GM12874 (cell line): ENCODE measurements around the gene JAKMIP1.

ENCODE experiments used
- CTCF ChIP-seq: IDR thresholded peaks from 2 replicates; pipeline ENCODE4 v1.5.1; 2011; ENCODE audit warnings: low read depth, mild to moderate bottlenecking, control low read depth, low read length, moderate library complexity; ENCODE audit not compliant: insufficient read depth

Gene JAKMIP1

GRCh38 chr4:6022607-6023288, 177.6 kb downstream of the JAKMIP1 start:
- TF ChIP-seq CTCF = no peak

DNA sequence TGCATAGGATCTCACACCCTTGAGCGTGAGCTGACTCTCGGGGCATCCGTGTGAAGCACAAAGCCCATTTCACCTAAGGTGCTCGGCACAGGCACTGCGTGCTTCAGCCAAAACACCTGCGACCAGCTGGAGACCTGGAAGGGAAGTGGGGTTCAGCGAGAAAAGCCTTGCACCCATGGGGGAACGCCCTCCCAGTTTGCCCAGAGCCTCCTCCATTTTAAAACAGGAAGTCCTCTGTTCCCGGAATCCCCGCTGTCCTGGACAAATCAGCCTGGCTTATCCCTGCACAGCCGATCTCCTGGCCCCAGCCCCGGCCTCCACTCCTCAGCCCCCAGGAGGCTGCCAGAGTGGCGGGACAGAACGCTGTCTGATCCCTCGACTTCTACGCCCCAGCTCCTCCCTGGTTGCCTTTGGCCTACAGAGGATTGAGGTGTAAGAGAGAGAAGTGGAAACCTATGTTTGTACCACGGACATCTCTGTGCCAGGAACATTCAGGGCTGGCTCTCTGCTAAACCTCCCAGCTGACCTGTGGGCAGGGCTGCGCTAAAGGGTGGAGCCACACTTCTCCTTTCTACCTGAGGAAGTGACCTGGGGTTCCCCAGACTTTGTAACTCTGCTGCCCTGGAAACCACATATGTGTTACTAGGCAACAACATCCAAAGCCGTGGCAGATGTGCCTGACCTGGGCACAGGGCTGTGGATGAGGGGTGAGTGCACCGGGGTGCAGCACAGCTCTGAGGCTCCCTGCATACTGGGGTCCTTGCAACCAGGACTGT, 178.3 kb downstream of the JAKMIP1 start:
- TF ChIP-seq CTCF = no peak

DNA sequence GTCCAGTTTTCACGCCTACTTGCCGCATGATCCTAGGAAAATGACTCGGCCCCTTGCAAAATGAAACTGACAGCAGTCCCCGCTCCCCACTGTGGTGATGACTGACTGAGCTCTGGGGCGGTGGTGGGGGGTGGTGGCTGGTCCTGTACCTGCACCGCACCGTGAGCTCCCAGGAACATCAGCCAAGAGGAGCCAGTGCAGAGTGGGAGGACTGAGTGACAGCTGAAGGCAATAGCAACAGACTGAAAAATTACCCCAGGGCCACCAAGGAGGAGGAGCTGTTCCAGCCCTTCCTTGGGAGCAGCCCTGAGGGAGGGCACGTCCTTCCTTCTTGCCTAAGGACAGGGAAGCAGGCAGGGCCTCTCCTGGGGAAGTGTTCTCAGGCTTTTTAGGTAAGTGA, 179.7 kb downstream of the JAKMIP1 start:
- no peak for TF ChIP-seq CTCF

DNA sequence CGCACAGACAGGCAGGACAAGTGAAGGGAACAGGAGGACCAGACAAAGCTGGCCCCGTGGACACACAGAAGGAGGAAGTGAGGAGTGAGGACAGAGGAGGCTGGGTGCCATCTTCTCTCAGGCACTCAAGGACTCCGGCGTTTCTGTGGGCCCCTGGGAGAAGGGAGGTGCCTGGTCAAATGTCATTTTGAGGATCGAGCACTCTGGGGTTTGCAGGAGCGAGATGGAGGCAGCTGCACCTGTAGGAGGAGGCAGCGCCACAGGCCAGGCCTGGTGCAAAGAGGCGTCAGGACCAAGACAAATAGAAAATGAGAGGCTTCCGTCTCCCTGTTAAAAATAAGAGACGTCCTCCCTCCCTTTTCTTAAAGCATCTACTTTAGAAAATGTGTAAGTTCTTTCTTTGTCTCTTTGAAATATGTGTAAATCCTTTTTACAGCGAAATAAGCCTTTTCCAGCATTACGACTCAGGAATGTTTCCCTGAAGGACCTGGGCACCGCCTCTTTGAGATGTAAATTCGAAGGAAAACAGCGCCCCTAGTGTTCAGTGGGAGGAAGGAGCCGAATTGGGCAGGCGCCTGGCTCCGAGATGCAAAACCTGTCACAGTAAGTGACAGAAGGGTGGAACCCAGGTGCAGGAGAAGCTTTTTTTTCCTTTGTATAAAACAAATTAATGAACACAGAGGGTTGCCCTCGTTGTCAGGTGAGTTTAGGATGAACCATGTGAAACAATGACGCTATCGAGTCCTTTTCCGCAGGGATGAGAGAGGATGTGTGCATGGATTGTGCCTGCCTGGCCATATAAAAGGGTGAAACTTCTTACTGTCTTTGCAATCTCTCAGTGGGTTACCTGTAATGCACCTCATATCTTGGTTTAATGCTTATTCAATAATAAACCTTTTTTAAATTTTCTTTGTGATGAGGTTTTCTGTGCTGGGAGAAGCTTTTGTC, 180.8 kb downstream of the JAKMIP1 start:
- TF ChIP-seq CTCF = peak; percentile 75

GRCh38 chr4:6018331-6018730, 182.0 kb downstream of the JAKMIP1 start, which contains the start of gene C4orf50:
C4orf50 (minus strand) TSS chr4:6018431.
- no peak for TF ChIP-seq CTCF

DNA sequence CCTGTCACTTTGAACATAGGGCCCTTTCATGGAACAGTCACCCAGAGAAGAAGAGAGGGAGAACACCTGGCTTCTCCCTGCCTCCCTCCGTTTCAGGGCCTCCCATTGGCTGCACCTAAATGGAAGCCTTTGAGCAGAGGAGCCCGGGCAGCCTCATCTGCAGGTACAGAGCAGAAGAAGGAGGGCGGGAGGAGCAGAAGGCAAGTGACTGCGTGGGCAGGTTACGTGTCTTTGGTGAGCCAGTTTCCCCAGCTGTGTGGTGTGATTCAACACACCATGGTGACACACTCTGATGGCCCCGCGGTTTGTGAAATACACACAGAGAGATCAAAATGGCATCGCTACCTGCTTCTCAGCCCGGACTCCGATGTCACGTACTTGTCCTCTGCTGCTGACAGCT, 182.5 kb downstream of the JAKMIP1 start:
- TF ChIP-seq CTCF = no peak

DNA sequence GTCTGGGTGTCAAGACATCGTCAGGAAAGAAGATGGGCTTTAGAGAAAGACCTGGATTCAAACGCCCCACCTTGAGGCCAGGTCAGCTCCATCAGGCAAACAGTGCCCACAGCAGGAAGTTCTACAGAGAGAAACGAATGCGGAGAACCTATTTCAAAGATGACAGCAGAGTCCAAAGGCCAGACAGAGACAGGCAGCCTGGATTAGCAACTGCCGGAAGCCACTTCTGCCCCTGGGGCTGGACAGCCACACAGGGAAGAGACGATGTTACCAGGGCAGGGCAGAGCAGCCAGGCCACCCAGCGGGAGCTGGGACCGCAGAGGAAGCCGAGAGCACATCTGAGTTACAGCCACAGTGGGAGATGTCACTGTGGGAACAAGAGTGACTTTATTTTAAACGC, 183.3 kb downstream of the JAKMIP1 start:
- TF ChIP-seq CTCF = no peak
